Stomach smooth muscle (tissue), 2 donors: ENCODE data around the gene CXCL11.

ENCODE experiments used
- H3K27ac ChIP-seq: one replicate; pipeline ENCODE4 v1.7.0; 2013; ENCODE audit warnings: mild to moderate bottlenecking, low read length, inconsistent platforms
- H3K27me3 ChIP-seq, 2 donors: one replicate each; pipeline ENCODE4 v1.7.0; 2013; ENCODE audit warnings: low read length in 2 of 2; ENCODE audit not compliant: insufficient read depth in 2 of 2, control insufficient read depth in 1 of 2
- H3K36me3 ChIP-seq, 2 donors: one replicate each; pipeline ENCODE4 v1.7.0; 2013; ENCODE audit warnings: low read length in 2 of 2; ENCODE audit not compliant: control insufficient read depth in 2 of 2, insufficient read depth in 2 of 2
- H3K4me1 ChIP-seq: one replicate; pipeline ENCODE4 v1.7.0; 2013; ENCODE audit warnings: low read length; ENCODE audit not compliant: control insufficient read depth, insufficient read depth
- H3K4me3 ChIP-seq, 2 donors: one replicate each; pipeline ENCODE4 v1.7.0; 2013; ENCODE audit warnings: low read length in 2 of 2
- H3K9ac ChIP-seq, 2 donors: one replicate each; pipeline ENCODE4 v1.7.0; 2013; ENCODE audit warnings: low read length in 2 of 2, mild to moderate bottlenecking in 1 of 2
- H3K9me3 ChIP-seq, 2 donors: one replicate each; pipeline ENCODE4 v1.7.0; 2013; ENCODE audit warnings: low read length in 2 of 2; ENCODE audit not compliant: control insufficient read depth in 2 of 2
- donor health status: healthy.
- donor health status: Pancreatic carcinoma.

CXCL11 gene

DNA sequence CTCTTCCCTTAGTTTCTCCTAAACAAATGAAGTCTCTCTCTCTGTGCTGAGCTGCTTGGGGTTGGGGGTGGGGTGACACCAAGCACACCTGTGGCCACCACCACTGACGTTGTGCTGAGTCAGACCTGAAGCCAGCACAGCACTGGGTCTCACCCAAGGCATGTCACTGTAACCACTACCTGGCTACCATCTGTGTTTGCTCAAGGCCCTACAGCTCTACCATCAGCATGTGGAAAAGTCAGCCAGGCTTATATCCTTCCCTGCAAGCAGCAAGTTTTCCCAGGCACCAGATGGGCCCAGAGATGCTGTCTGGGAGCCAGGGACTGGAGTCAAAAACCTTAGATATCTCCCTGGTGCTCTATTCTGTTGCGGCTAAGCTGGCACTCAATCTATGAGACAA, 19.5 kb downstream of the CXCL11 start:
- Histone ChIP-seq H3K4me1 (peaks cover 4% of the 10 kb centered on the region), H3K27me3 (no peaks in the 10 kb centered on the region), H3K9ac (no peak overlapping the region), H3K9me3 (no peaks in the 10 kb centered on the region), H3K36me3 (no peaks in the 10 kb centered on the region), H3K4me3 (no peak overlapping the region), H3K27ac (no peak overlapping the region)

GRCh38 chr4:76013540-76013939, 22.3 kb downstream of the CXCL11 start:
- Histone ChIP-seq H3K4me3 (no peak overlapping the region), H3K27ac (no peak overlapping the region), H3K9me3 (no peaks in the 10 kb centered on the region), H3K36me3 (no peaks in the 10 kb centered on the region), H3K9ac (no peak overlapping the region), H3K27me3 (no peaks in the 10 kb centered on the region), H3K4me1 (peaks cover 4% of the 10 kb centered on the region)

DNA sequence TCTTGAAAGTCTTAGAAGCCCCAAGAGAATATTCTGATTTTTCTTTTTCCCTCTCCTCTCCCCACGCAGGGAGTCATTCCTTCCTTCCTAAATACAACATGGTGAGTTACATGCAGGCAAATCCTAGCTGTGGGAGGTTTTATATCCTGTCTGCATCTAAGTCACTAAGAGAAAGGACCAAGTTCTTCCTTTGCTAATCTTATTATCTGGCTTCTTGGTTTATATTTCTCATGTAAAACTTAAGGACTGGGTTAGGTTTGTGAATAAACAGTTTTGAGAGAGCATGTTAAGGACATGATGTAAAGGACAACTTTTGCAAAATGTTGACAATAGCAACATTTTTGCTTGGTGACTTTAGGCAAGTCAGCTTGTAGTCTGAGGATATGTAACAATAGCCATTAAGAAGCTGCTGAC, 23.5 kb downstream of the CXCL11 start:
- Histone ChIP-seq H3K27me3 (no peaks in the 10 kb centered on the region), H3K4me3 (peak overlapping the region in 1 of 2 donors; percentile 50), H3K27ac (peak overlapping the region; percentile 69), H3K9ac (peak overlapping the region; percentile 48 to 76), H3K9me3 (no peaks in the 10 kb centered on the region), H3K36me3 (no peaks in the 10 kb centered on the region), H3K4me1 (peaks cover 4% of the 10 kb centered on the region)

DNA sequence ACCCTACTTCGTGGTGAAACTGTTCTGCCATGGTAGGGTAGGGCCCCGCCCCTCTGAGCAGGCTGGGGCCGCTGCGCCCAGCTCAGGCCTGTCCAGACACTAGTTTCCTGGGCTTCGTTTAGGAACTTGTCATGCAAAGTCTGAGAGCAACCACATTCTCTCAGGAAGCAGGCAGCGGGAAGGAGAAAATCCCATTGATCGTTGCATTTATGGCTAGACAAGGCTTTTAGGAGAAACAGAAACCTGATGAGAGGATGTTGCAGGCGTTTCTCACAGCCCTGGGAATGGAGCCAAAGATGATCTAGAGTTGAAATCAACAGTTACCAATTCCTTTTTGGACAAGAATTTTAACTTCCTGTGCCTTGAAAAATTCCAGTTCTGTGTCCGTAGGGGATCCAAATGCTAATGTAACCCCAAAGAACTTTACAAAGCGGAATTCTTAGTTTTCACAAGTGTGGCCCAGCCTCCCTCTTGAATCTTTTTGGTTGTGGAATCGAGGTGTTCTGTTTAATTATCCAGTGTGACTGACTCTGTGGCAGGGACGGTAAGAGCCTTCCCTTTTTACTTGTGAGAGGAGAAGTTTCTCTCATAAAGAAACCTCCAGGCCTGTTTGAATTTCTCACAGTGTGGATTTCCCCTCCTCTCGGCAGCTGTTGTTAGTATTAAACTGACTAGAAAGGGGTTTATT, 24.0 kb downstream of the CXCL11 start:
- Histone ChIP-seq H3K4me1 (peaks cover 4% of the 10 kb centered on the region), H3K36me3 (no peaks in the 10 kb centered on the region), H3K9ac (peak overlapping the region; percentile 48 to 76), H3K27ac (peak overlapping the region; percentile 69), H3K27me3 (no peaks in the 10 kb centered on the region), H3K9me3 (no peaks in the 10 kb centered on the region), H3K4me3 (peak overlapping the region; percentile 50 to 61)

DNA sequence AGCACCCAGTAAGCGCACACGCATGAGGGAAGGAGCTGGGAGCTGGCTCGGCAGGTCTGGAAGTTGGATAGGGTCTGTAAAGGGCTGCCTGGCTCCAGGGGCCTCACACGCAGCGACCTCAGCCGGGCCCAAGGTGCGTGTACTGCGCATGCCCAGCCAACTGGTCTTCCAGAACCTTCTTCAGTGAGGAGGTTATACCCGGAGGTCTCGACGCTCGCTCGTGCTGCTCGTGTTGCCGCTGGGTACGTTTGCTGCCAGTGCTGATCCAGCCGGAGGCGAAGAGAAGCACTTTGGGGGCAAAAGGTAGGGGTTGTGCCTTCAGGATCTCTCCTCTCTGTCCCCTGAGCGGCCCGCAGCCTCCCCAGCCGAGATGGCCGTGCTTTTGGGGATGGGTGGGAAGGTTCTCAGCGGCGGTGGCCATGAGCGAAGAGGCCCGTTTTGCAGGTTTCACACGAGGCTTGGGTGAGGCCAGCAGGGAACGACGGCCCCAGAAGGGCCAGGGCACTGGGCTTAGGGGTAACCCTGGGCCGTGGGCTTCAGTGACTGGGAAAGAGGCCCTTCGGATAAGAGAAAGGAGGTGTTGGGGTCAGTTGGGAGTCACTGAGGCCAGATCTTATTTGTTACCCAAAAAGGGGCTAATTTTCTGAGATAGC, 24.7 kb downstream of the CXCL11 start:
- no peaks in the 10 kb centered on the region for H3K9me3 ChIP-seq
- H3K36me3 ChIP-seq, result no peaks in the 10 kb centered on the region
- H3K27me3 ChIP-seq, result no peaks in the 10 kb centered on the region
- H3K4me3 ChIP-seq, result peak overlapping the region; percentile 50 to 61
- H3K9ac ChIP-seq, result peak overlapping the region in 1 of 2 donors; percentile 48
- peaks cover 4% of the 10 kb centered on the region for H3K4me1 ChIP-seq
- peak overlapping the region; percentile 69 for H3K27ac ChIP-seq

GRCh38 chr4:76010576-76010975, 25.3 kb downstream of the CXCL11 start:
- Histone ChIP-seq H3K36me3 (no peaks in the 10 kb centered on the region), H3K9ac (no peak overlapping the region), H3K4me3 (no peak overlapping the region), H3K27ac (no peak overlapping the region), H3K4me1 (peaks cover 4% of the 10 kb centered on the region), H3K9me3 (no peaks in the 10 kb centered on the region), H3K27me3 (no peaks in the 10 kb centered on the region)

DNA sequence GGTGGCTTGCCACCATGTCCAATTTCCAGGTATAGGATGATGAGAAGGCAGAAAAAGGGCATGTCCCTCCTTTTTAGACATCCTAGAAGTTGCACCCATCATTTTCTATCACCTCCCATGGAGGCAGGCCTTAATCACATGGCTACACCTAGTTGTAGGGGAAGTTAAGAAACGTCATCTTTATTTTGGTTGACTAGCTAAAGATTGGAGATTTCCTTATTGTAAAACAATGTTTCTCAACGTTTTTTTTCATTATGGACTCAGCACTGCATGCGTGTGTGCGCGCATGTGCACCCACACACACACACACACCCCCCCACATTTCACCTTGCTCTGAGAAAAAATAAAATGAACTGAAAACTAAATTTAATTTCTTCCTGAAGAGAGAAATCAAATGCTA, 26.6 kb downstream of the CXCL11 start:
- H3K9me3 ChIP-seq, result no peaks in the 10 kb centered on the region
- no peak overlapping the region for H3K9ac ChIP-seq
- no peak overlapping the region for H3K27ac ChIP-seq
- no peak overlapping the region for H3K4me3 ChIP-seq
- no peaks in the 10 kb centered on the region for H3K36me3 ChIP-seq
- H3K27me3 ChIP-seq, result no peaks in the 10 kb centered on the region
- peaks cover 4% of the 10 kb centered on the region for H3K4me1 ChIP-seq

DNA sequence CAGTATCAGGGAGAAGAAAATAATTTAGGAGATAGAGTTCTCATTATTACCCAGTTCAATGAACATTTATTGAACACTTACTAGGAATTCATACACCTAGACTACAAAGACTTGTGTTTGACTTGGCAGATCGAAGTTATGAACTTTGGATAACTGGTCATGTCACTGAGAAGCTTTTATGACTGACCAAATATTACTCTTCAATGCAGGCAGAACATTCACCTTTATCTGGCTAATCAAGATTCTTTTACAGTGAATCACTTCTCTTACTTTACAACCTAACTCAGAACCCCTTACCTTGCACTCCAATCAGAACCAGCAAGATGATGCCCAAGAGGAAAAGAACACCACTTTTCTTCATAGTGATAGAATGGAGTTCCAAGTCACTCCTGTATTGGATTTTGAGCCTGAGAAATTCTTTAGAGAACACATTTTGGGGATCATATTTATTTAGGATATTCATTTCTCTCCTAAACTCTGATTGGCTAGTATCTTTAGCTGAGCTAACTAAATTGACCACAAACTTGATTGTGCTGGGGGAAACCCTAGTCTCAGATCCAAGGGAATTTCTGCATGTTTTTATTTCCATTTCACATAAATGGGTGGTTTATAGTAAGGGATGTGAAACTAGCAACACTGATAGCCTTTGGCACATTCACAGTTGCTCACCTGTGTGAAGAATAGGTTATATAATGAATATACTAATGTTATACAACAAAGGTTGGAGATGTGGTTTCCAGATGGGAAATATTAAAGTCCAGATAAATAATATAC, 28.6 kb downstream of the CXCL11 start, which contains the start of gene CXCL9:
Gene CXCL9 (minus strand): TSS at position 421 of the 774 bp plus-strand sequence. CDS start 60 bp downstream, at position 361.
- Histone ChIP-seq H3K4me1 (peaks cover under 1% of the 10 kb centered on the region), H3K4me3 (no peak within 1 kb of the TSS), H3K9me3 (no peaks in the 10 kb centered on the region), H3K36me3 (no peaks in the 10 kb centered on the region), H3K27me3 (peaks cover 0 to 3% of the 10 kb centered on the region in 2 donors), H3K27ac (no peak within 1 kb of the TSS), H3K9ac (no peak within 1 kb of the TSS)

GRCh38 chr4:76003620-76004019, 32.2 kb downstream of the CXCL11 start:
- H3K4me1 ChIP-seq, result no peaks in the 10 kb centered on the region
- H3K36me3 ChIP-seq, result no peaks in the 10 kb centered on the region
- H3K9ac ChIP-seq, result no peak overlapping the region
- H3K27ac ChIP-seq, result no peak overlapping the region
- no peak overlapping the region for H3K4me3 ChIP-seq
- peaks cover 0 to 3% of the 10 kb centered on the region in 2 donors for H3K27me3 ChIP-seq
- H3K9me3 ChIP-seq, result no peaks in the 10 kb centered on the region

DNA sequence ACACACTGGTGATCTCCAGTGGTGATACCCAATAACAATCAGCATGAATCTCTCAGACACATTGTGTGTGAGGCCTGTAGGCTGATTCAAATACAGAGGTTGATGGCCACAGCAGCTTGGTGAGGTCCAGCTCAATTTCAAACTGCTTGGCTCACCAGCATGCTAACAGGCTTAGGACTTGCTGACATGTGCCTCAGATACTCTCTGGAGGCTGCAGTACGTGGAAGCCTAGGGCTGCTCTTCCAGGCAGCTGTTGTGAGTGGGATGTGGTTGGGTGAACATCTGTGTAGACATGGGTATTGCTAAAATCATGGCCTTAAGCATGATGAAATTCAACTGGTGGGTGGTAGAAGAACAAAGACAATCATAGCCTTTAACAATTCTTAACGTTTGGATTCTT, 32.8 kb downstream of the CXCL11 start:
- no peak overlapping the region for H3K27ac ChIP-seq
- no peaks in the 10 kb centered on the region for H3K4me1 ChIP-seq
- peaks cover 0 to 3% of the 10 kb centered on the region in 2 donors for H3K27me3 ChIP-seq
- H3K36me3 ChIP-seq, result no peaks in the 10 kb centered on the region
- H3K4me3 ChIP-seq, result no peak overlapping the region
- no peaks in the 10 kb centered on the region for H3K9me3 ChIP-seq
- no peak overlapping the region for H3K9ac ChIP-seq
